ENCODE measurements around the gene RAD18.

Gene RAD18

GRCh38 chr3:8992199-8992598 lies 28.9 kb upstream of the RAD18 start:
- TF ChIP-seq ZFX (IDR thresholded peaks at IDR 0.05; ENCODE audit: borderline replicate concordance) (no peak), CTCF (IDR thresholded peaks at IDR 0.05) (no peak)
- no peak overlapping the region for H3K27ac ChIP-seq

- no peak overlapping the region for H3K27ac ChIP-seq
- TF ChIP-seq ZFX (IDR thresholded peaks at IDR 0.05; ENCODE audit: borderline replicate concordance) (no peak), CTCF (IDR thresholded peaks at IDR 0.05) (no peak)
Observed at GRCh38 chr3:8990266-8991215, 27.3 kb upstream of the RAD18 start.

GRCh38 chr3:8988791-8989558 lies 25.7 kb upstream of the RAD18 start:
- TF ChIP-seq ZFX (IDR thresholded peaks at IDR 0.05; ENCODE audit: borderline replicate concordance) (no peak), CTCF (IDR thresholded peaks at IDR 0.05) (no peak)
- H3K27ac ChIP-seq = no peak overlapping the region

- no peak for TF ChIP-seq ZFX (IDR thresholded peaks at IDR 0.05; ENCODE audit: borderline replicate concordance)
- no peak for TF ChIP-seq CTCF (IDR thresholded peaks at IDR 0.05)
- H3K27ac ChIP-seq = no peak overlapping the region
Observed at GRCh38 chr3:8988384-8988655, 25.0 kb upstream of the RAD18 start.

GRCh38 chr3:8987645-8988383 lies 24.5 kb upstream of the RAD18 start:
- no peak overlapping the region for H3K27ac ChIP-seq
- TF ChIP-seq ZFX (IDR thresholded peaks at IDR 0.05; ENCODE audit: borderline replicate concordance) = no peak
- TF ChIP-seq CTCF (IDR thresholded peaks at IDR 0.05) = peak; percentile 90

- TF ChIP-seq CTCF (IDR thresholded peaks at IDR 0.05) (no peak), ZFX (IDR thresholded peaks at IDR 0.05; ENCODE audit: borderline replicate concordance) (no peak)
- no peak overlapping the region for H3K27ac ChIP-seq
Observed at GRCh38 chr3:8987226-8987625, 24.0 kb upstream of the RAD18 start.
